ENCODE data around the gene DHX34.
"Not testable (repeated sequence)": the region's sequence is repeated elsewhere in the genome, so short reads cannot be mapped to it uniquely, and the experiment has no call there.

DHX34 gene

DNA sequence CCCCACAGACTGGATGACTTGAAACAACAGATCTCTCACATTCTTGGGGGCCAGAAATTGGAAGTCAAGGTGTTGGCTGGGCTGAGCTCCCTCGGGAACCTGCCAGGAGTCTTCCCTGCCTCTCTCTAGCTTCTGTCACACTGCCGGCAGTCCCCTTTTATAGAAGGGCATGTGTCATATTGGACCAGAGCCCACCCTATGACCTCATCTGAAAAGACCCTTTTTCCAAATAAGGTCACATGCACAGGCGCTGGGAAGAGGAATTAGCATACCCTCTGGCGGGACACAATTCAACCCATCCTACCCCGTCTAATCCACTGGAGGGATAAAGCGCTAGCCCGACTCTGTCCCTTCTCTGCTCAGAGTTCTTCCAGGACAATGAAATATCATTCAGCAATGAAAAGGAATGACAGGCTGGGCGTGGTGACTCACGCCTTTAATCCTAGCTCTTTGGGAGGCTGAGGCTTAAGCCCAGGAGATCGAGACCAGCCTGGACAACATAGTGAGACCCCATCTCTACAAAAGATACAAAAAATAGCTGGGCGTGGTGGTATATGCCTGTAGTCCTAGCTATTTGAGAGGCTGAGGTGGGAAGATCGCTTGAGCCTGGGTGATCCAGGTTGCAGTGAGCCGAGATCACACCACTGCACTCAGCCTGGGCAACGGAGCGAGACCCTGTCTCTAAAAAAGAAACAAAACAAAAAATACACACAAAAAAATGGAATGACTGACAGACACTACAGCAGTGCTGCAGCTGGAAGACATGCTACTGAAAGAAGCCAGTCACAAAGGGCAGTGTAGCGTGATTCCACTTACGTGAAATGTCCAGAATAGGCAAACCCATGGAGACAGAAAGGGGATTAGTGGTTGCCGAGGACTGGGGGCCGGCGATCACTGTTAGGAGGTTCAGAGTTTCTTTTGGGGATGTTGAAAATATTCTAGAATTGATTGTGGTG is 41.7 kb downstream of the DHX34 start:
- DNase-seq (ENCODE audit: low read depth in 2 of 2), result no peak

DNA sequence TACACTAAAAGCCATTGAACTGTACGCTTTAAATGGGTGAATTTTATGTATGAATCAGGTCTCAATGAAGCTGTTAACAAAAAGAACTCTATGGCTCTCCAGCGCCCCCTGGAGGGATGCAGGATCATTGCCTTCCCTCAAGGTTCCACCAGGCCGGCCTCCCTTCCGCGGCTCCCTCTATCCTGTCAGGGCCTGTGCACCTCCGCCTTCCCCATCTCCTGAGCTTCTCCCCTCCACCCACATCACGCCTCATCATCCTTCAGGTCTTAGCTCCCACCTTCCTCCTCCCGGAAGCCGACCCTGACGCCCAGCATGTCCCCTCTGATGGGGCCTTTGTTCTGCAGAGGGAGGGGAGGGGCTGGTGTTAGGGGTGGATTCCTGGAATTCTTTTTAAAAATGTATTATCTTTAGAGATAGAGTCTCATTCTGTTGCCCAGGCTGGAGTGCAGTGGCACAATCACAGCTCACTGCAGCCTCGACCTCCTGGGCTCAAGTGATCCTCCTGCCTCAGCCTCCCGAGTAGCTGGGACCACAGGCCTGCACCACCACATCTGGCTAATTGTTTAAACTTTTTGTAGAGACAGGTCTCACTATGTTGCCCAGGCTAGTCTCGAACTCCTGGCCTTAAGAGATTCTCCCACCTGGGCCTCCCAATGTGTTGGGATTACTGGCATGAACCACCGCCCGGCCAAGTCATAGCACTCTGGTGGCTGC is 42.6 kb downstream of the DHX34 start:
- peak; percentile 21 for DNase-seq (ENCODE audit: low read depth in 2 of 2)

DNA sequence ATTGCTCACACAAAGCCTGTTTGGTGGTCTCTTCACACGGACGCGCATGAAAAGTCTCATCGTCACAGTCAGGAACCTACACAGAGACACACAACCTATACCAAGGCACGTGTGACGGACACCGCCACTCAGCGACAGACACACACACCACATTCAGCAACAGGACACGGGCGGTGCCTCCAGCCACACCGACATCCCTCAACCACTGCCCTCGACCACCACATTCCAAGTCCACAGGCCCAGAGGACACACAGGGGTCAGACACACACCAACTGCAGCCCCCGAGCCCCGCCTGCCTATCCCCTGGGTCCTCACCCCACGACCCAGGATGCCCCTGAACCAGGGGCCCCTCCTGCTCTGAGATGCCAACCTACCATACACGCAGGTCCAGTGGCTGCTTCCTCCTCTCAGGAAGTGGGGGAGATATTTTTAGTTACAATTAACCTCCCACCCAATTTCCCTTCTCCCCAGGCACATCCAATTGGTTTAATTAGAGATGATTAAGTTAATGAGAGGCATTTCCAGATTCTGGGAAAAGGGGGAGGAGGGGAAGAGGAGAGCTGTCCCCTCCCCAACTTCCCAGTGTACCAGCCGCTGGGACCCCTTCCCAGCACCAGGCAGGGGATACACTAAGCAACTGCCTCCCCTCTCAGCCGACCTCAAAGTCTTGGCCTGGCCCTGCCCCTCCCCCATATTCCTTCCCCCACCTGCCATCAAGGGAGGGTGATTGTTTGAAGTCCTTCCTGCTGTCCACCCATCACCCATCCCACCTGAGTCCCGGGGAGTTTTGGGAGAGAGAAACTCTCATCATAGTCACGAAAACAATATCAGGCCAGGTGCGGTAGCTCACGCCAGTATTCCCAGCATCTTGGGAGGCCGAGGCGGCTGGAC is 49.8 kb downstream of the DHX34 start:
- no peak for DNase-seq (ENCODE audit: low read depth in 2 of 2)

DNA sequence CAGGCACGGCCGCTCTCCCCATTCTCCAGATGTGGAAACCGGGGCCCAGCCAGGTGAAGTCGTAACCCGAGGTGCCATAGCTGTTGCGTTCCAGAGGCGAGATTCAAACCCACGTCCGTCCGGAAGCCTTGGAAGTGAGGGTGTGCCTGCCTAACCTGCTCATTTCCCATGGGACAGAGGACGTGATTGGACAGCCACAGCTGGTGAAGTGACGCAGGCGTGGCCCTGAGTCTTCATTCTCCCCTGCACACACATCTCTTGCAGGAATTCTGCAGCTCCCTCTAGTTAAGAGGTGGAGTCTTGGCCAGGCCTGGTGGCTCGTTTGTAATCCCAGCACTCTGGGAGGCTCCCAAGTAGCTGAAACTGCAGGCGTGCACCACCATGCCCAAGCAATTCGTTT is 53.4 kb downstream of the DHX34 start:
- DNase-seq (ENCODE audit: low read depth in 2 of 2), result no peak

DNA sequence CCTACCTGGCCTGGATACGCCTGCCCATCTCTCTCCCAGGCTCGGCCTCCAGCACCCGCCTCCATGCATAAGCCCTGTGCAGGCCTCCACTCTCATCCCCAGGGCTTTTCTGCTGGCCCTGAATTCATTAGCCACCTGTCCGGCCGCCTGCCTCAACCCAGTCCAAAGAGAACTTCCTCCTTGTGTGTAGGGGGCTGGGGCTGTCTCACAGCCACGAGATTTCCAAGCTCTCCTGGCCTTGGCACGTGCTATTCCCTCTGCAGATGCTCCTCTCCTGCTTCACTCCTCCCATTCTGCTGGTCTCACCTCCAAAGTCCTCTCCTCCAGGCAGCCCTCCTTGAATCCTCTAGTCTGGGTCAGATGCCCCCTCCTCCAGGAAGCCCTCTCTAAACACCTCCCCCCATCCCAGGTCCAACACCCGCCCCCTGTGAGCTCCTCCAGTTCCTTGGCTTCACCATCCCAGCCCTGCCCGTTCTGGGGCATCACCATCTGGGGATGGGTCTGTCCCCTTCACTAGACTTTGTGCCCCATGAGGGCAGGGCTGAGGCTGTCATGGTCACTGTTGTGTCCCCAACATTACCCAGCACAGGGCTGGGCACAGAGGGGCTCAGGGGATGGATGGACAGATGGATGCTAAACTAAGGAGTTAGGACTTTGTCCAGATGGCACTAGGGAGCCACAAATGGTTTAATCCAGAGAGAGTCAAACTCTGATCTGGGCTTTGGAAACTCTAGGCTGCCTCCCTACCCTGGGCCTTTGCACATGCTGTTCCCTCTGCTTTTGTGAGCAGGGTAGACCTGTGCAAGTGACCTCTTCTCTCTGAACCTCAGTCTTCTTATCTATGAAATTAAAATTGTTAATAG is 55.5 kb downstream of the DHX34 start:
- no peak for DNase-seq (ENCODE audit: low read depth in 2 of 2)

DNA sequence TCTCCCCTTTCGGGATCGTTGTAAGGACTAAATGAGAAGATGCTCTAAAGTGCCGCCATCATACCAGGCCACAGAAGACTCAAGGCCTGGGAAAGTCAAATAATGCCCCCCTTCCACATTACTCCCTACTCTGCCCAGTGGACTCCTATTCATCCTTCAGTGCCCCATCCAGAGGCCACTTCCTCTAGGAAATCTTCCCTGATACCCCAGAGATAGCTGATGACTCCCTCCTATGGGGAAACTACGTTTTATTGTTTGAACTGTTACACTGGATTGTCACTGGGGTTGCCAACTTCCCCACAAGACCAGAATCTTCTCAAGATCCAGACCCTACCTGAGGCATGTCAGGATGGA is 56.1 kb downstream of the DHX34 start:
- DNase-seq (ENCODE audit: low read depth in 2 of 2), result no peak

DNA sequence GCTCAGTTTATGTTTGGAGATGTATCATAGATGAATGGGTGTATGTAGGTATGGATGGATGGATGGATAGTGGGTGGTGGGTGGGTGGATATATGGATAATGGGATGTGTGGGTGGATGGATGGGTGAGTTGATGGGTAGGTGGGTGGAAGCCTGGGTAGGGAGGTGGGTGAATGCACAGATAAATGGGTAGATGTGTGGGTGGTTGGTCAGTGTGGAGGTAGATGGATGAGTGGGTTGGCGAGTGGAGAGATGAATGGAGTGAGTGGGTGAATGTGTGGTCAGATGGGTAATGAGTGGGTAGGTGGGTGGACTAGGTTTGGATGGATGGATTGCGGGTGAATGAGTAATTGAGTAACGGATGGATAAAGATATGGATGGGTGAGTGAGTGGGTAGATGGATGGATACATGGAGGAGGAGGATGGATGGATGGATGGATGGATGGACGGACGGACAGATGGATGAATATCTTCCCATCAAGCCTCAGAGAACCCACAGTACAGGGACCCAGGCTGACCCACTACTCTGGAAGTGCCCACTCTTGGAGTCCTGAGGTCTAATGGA is 56.8 kb downstream of the DHX34 start:
- DNase-seq (ENCODE audit: low read depth in 2 of 2), result no peak

DNA sequence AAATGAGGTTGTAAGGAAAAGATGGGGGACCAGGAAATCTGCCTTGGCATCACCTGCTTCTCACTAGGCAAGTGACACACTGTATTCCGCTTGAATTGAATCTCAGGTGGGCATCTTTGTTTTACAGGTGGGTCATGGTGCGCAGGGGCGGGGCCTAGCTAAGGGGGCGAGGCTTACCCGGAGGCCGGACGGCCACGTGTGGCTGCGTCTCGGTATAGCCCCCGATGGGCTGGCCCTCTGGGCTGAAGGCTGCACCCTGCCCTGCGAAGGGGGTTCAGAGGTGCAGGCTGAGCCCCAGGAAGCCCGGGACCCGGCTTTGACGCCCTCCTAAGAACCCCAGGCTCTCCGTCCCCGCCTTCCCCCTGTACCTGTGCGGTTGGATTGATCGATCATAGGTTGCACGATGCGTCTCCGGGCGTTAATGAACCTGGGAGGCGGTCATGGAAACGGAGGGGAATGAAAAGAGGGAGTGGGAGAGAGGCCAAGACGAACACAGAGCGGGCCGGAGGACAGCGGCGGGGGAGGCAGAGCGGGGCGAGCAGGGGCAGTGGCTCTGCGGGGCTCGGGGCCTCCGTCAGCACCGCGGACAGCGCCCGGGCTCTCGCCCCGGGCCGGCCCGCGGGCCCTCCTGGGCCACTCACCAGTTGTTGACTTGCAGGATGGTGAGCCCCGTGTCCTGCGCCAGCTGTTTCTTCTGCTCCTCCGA is 57.7 kb downstream of the DHX34 start:
- no peak for DNase-seq (ENCODE audit: low read depth in 2 of 2)

DNA sequence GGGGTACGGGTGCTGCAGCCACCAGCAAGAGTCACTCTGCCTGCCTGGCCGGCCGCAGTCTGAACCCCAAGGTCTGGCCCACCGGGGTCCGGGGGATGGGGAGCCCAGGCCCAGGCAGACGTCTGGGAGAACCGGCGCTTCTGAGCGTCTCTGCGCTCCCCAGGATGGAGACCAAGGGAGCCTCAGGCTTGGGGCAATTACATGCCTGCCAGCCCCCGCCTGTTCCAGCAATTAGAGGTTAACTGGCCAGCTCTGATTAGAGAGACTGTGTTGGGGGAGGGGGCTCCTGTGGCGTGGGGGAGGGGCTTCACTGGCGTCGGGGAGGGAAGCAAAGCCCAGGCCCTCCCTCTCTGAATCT is 58.3 kb downstream of the DHX34 start:
- DNase-seq (ENCODE audit: low read depth in 2 of 2), result no peak

DNA sequence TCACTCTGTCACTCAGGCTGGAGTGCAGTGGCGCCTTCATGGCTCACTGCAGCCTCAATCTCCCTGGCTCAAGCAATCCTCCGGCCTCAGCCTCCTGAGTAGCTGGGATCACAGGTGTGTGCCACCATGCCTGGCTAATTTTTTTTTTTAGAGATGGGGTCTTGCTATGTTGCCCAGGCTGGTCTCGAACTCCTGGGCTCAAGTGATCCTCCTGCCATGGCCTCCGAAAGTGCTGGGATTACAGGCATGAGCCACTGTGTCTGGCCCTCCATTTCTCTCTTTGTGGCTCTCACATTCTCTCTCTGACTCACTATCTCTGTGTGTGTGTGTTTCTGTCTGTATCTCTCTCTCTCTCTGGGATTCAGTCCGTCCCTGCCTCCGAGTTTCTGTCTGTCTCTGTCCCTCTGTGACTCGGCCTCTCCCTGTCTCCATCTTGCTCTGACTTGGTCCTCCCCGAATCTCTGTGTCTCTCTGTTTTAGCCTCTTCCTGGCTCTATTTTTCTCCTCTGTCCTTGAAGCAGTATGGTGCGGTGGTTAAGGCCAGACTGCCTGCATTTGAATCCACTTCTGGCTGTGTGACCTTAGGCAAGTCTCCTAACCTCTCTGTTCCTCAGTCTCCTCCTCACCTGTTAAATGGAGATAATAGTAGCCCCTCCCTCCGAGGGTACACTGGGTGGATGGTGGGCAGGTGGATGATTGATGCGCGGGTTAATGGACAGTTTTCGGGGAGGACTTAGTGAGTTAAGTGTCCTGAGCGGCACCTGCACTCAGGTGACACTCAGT is 59.2 kb downstream of the DHX34 start:
- DNase-seq (ENCODE audit: low read depth in 2 of 2), result no peak

DNA sequence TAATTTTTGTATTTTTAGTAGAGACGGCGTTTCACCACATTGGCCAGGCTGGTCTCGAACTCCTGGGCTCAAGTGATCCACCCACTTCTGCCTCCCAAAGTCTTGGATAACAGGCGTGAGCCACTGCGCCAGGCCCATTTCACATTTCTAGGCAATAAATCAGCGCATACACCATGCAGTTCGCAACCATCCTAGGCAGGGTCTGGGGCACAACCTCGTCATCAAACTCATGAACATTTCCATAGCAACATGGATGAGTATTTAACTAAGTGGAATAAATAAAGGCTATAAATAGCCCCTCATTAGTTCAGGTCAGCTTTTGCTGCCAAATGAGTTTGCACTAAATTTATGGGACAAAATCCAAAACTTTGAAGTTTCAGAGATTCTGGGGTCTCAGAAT is 62.0 kb downstream of the DHX34 start:
- DNase-seq (ENCODE audit: low read depth in 2 of 2), result no peak

DNA sequence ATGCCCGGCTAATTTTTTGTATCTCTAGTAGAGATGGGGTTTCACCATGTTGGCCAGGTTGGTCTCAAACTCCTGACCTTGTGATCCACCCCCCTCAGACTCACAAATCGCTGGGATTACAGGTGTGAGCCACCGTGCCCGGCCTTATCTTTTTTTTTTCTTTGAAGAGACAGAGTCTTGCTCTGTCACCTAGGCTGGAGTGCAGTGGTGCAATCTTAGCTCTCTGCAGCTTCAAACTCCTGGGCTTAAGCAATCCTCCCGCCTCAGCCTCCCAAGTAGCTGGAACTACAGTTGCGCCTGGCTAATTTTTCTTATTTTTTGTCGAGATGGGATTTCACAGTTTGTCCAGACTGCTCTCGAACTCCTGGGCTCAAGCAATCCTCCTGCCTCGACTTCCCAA is 62.6 kb downstream of the DHX34 start:
- not testable (repeated sequence) for DNase-seq (ENCODE audit: low read depth in 2 of 2)

DNA sequence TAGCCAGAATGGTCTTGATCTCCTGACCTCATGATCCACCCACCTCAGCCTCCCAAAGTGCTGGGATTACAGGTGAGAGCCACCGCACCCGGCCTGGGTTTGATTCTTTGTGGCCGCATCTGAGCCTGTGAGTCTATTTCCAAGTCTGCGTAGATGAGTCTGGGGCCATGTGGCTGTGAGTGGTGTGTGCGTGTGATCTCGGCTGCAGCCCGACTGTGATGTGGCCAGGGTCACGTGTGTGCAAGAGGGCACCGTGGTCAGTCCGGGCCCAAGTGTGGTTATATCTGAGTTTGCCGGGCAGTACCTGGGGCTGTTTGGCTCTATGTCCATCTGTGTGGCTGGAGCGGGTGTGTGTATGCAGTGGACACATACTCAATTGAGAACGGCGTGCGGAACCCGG is 64.8 kb downstream of the DHX34 start:
- no peak for DNase-seq (ENCODE audit: low read depth in 2 of 2)

DNA sequence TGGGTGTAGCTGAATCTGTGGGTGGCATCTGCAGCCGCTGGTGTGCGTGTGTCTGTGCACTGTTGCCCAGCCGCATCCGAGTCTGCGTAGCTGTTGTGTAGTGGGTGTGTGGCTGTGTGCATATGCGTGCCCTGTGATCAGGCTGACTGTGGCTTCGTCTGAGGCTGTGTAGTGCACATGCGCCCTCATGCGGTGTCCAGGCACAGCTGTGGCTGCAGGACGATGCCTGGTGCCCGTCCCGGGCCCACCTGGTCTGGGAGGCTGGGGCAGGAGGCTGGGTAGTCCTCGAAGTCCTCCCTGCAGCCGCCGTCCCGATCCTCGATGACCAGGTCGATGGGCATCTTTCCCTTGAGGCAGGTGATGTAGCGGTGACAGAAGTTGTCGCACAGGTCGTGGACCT is 65.4 kb downstream of the DHX34 start:
- DNase-seq (ENCODE audit: low read depth in 2 of 2), result no peak

DNA sequence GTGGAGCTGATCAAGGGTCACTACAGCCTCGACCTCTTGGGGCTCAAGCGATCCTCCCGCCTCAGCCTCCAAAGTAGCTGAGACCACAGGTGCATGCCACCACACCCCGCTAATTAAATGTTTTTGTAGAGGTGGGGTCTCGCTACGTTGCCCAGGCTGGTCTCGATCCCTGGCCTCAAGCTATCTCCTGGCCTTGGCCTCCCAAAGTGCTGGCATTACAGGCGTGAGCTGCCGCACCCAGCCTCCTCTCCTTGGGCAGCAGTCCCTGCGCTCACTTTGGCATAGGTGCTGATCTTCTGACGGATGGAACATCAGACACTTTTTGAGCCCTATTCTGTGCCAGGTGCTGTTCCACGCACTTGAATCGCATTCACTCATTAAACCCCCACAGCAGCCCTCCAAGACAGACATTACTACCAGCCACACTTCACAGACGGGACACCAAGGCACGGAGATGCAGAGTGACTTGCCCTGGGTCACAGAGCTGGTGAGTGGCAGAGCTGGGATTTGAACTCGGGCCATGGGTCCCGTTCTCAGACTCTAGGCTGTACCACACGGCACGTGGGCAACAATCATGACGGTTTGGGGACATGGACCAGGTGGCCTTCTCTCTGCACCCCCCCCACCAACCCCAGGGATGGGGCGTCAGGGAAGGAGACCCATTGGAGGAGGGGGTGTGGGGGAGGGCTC is 67.0 kb downstream of the DHX34 start:
- no peak for DNase-seq (ENCODE audit: low read depth in 2 of 2)

DNA sequence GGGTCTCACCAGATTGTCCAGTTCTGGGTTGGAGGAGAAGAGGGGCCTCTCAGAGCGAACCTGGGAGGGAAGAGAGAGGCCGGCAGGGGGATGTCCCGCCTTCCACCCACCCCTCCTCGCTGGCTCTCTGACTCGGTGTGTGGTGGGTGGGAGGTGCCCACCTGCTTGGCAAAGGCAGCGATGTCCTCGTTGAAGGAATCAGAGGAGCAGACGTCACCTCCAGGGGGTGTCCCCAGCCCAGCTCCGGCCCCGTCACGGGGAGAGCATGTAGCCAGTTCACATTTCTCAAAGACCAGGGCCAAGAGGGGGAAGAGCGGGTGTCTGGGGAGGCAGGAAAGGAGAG is 67.5 kb downstream of the DHX34 start:
- no peak for DNase-seq (ENCODE audit: low read depth in 2 of 2)

DNA sequence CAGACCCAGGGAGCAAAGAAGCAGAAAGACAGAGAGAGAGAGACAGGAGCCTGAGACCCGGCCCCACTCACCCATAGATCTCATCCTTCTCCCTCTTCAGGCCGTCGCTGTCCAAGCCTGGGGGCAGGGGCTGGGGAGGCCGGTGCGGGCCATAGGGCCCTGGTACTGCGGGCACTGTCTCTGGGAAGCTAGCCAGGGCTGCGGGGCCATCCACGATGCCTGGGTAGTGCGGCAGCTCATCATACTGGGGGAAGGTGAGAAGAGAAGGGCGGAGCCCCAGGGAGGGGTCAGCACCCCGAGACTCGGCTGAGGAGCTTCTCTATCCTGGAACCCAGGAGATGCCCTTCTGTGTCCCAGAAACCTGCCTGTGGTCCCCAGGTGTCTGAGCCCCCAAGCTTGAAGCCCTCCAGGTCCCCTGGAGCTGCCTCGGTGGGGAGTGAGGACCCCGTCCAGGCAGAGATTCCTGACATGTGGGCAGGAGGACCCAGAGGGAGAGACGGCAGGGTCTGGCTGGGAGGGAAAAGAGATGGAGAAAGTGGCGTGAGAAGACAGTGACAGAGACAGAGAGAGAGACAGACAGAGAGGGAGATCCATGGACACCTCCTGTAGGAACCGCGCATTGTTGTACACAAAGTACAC is 68.1 kb downstream of the DHX34 start:
- no peak for DNase-seq (ENCODE audit: low read depth in 2 of 2)
